OCI-LY7 (cell line): ENCODE results near the gene SNX14.

ENCODE experiments used
- CTCF ChIP-seq: fragments of 200-600 bp; sonication (generic); conservative IDR thresholded peaks from 2 replicates; pipeline ENCODE4 v1.5.1; 2014; ENCODE audit warnings: mild to moderate bottlenecking, antibody characterized with exemption, low read length, moderate library complexity, mixed read lengths
- EZH2phosphoT487 ChIP-seq: fragments of 200-600 bp; sonication (generic); IDR thresholded peaks from 2 replicates; pipeline ENCODE4 v1.6.1; 2018; ENCODE audit warnings: low read depth, borderline replicate concordance, mild to moderate bottlenecking, mixed run types, antibody characterized with exemption, low read length, moderate library complexity, mixed read lengths

GRCh38 chr6:85469276-85470022 lies 124.2 kb downstream of the SNX14 start:
- no peak for TF ChIP-seq EZH2phosphoT487
- TF ChIP-seq CTCF, result no peak
